Stimulated activated CD4-positive, alpha-beta T cell treated with anti-CD3 and anti-CD28 coated beads, TNF-alpha, amount 100 ng/mL, for 4 hours (primary cell): ENCODE data around the gene FREM1.

ENCODE experiments used
- DNase-seq, 3 experiments: peaks; one replicate each; pipeline ENCODE4 v3.0.0-alpha.2; 2020; ENCODE audit warnings: low read depth in 3 of 3

FREM1 gene

GRCh38 chr9:14822666-14823065, 87.6 kb downstream of the FREM1 start:
- no peak for DNase-seq

- DNase-seq, result no peak
Measured at GRCh38 chr9:14819183-14819582, 91.0 kb downstream of the FREM1 start.

GRCh38 chr9:14814249-14814628, 96.0 kb downstream of the FREM1 start:
- DNase-seq, result no peak

- DNase-seq, result no peak
Measured at GRCh38 chr9:14813336-14814248, 96.6 kb downstream of the FREM1 start.

- no peak for DNase-seq
Measured at GRCh38 chr9:14812806-14813205, 97.4 kb downstream of the FREM1 start.

GRCh38 chr9:14811844-14812243, 98.4 kb downstream of the FREM1 start:
- no peak for DNase-seq

GRCh38 chr9:14806941-14807520, 103.2 kb downstream of the FREM1 start:
- no peak for DNase-seq

GRCh38 chr9:14799030-14799429, 111.2 kb downstream of the FREM1 start:
- DNase-seq, result no peak

GRCh38 chr9:14797435-14797834, 112.8 kb downstream of the FREM1 start:
- DNase-seq, result no peak

- no peak for DNase-seq
Measured at GRCh38 chr9:14793389-14793788, 116.8 kb downstream of the FREM1 start.

GRCh38 chr9:14790628-14791027, 119.6 kb downstream of the FREM1 start:
- DNase-seq, result no peak

GRCh38 chr9:14788846-14789245, 121.4 kb downstream of the FREM1 start:
- DNase-seq, result no peak

GRCh38 chr9:14783358-14783757, 126.9 kb downstream of the FREM1 start:
- no peak for DNase-seq

- no peak for DNase-seq
Measured at GRCh38 chr9:14782286-14783051, 127.8 kb downstream of the FREM1 start.

GRCh38 chr9:14780693-14781092, 129.5 kb downstream of the FREM1 start:
- DNase-seq, result no peak

GRCh38 chr9:14780251-14780650, 130.0 kb downstream of the FREM1 start:
- DNase-seq, result no peak

GRCh38 chr9:14779566-14780022, 130.6 kb downstream of the FREM1 start:
- no peak for DNase-seq

- no peak for DNase-seq
Measured at GRCh38 chr9:14778565-14778964, 131.7 kb downstream of the FREM1 start.

GRCh38 chr9:14775917-14776316, 134.3 kb downstream of the FREM1 start:
- no peak for DNase-seq

GRCh38 chr9:14770592-14770991, 139.6 kb downstream of the FREM1 start:
- no peak for DNase-seq

GRCh38 chr9:14769230-14769571, 141.0 kb downstream of the FREM1 start:
- DNase-seq, result no peak

- DNase-seq, result no peak
Measured at GRCh38 chr9:14768405-14769229, 141.6 kb downstream of the FREM1 start.
